Neuron (in vitro differentiated cells): ENCODE data around the gene CSAG1.
"Not testable (repeated sequence)": the region's sequence is repeated elsewhere in the genome, so short reads cannot be mapped to it uniquely, and the experiment has no call there.

Source experiments
- H2AFZ ChIP-seq: one replicate; pipeline ENCODE4 v1.6.1; 2013; ENCODE audit warnings: low read depth, mild to moderate bottlenecking, inconsistent platforms, low read length, moderate library complexity
- H3K27me3 ChIP-seq: one replicate; pipeline ENCODE4 v1.6.1; 2013; ENCODE audit warnings: low read length; ENCODE audit not compliant: insufficient read depth
- H3K36me3 ChIP-seq: one replicate; pipeline ENCODE4 v1.6.1; 2013; ENCODE audit warnings: low read length; ENCODE audit not compliant: insufficient read depth
- H3K4me1 ChIP-seq: one replicate; pipeline ENCODE4 v1.6.1; 2013; ENCODE audit warnings: low read length; ENCODE audit not compliant: insufficient read depth
- H3K4me3 ChIP-seq: 2 replicates; pipeline ENCODE4 v1.5.1; 2013; ENCODE audit warnings: mild to moderate bottlenecking, low read length, moderate library complexity
- H3K9me3 ChIP-seq: one replicate; pipeline ENCODE4 v1.6.1; 2013; ENCODE audit warnings: low read length

CSAG1 gene

DNA sequence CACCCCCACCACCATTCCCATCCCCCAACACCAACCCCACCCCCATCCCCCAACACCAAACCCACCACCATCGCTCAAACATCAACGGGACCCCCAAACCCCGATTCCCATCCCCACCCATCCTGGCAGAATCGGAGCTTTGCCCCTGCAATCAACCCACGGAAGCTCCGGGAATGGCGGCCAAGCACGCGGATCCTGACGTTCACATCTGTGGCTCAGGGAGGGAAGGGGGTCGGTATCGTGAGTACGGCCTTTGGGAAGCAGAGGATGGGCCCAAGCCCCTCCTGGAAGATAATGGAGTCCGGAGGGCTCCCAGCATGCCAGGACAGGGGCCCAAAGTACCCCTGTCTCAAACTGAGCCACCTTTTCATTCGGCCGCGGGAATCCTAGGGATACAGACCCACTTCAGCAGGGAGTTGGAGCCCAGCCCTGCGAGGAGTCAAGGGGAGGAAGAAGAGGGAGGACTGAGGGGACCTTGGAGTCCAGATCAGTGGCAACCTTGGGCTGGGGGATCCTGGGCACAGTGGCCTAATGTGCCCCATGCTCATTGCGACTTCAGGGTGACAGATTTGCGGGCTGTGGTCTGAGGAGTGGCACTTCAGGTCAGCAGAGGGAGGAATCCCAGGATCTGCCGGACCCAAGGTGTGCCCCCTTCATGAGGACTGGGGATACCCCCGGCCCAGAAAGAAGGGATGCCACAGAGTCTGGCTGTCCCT lies 780 bp upstream of the CSAG1 start:
- H3K36me3 ChIP-seq, H3K4me1 ChIP-seq, H3K4me3 ChIP-seq, H3K9me3 ChIP-seq, H2AFZ ChIP-seq: not testable (repeated sequence)
- peaks cover 16% of the 10 kb centered on the region for H3K27me3 ChIP-seq

DNA sequence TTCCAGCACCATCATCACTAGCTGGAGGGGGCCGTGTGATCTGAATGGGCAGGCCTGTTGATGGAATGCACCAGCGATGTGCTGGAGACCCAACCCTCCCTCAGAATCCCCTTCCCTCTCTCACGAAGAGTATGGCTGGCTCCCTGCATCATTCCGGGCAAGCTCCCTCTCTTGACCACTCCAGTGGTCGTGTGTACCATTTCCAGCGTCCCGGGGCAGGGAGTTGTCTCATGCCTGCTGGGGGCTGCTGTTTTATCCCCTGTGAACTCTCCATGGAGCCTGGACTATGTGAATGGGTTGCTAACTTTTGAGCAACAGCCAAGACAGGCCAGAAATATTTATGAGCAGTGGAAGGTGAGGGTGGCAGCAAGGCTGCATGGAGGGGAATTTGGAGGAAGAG lies 8.1 kb downstream of the CSAG1 start:
- Histone ChIP-seq H2AFZ (no peak overlapping the region), H3K4me3 (no peak overlapping the region), H3K4me1 (no peaks in the 10 kb centered on the region), H3K9me3 (no peaks in the 10 kb centered on the region), H3K27me3 (peaks cover 4% of the 10 kb centered on the region), H3K36me3 (no peaks in the 10 kb centered on the region)

DNA sequence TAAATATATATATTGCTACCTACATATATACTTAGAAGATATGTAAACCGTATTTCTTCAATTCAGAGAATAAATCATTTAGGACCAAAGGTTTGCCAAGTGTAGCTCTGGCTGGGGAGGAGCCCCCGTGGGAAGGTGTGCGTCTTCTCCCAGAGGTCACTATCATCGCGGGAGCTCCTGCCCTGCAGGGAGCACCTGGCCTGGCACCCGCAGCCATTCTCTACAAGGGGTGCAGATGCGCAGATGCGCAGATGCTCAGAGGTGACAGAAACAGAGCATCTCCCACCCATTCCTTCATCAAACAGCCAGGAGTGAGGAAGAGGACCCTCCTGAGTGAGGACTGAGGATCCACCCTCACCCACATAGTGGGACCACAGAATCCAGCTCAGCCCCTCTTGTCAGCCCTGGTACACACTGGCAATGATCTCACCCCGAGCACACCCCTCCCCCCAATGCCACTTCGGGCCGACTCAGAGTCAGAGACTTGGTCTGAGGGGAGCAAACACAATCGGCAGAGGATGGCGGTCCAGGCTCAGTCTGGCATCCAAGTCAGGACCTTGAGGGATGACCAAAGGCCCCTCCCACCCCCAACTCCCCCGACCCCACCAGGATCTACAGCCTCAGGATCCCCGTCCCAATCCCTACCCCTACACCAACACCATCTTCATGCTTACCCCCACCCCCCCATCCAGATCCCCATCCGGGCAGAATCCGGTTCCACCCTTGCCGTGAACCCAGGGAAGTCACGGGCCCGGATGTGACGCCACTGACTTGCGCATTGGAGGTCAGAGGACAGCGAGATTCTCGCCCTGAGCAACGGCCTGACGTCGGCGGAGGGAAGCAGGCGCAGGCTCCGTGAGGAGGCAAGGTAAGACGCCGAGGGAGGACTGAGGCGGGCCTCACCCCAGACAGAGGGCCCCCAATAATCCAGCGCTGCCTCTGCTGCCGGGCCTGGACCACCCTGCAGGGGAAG lies 19.4 kb downstream of the CSAG1 start, which contains the start of gene MAGEA2B:
Gene MAGEA2B (plus strand): TSS at position 814 of the 973 bp plus-strand sequence. CDS start 2,479 bp downstream, outside the sequence.
- not testable (repeated sequence) for H3K4me3 ChIP-seq, H2AFZ ChIP-seq, H3K9me3 ChIP-seq, H3K36me3 ChIP-seq, H3K4me1 ChIP-seq, H3K27me3 ChIP-seq

GRCh38 chrX:152713195-152713594 lies 20.3 kb downstream of the CSAG1 start:
- H3K36me3 ChIP-seq, H3K4me1 ChIP-seq, H3K9me3 ChIP-seq, H3K27me3 ChIP-seq, H2AFZ ChIP-seq, H3K4me3 ChIP-seq: not testable (repeated sequence)

GRCh38 chrX:152709173-152709572 lies 24.3 kb downstream of the CSAG1 start, which contains the start of gene CSAG2:
TSS of gene CSAG2 (minus strand) at chrX:152709273. CDS start at chrX:152709112, 161 bp downstream.
- not testable (repeated sequence) for H3K9me3 ChIP-seq, H2AFZ ChIP-seq, H3K4me1 ChIP-seq, H3K36me3 ChIP-seq, H3K4me3 ChIP-seq, H3K27me3 ChIP-seq

GRCh38 chrX:152706500-152706899 lies 27.0 kb downstream of the CSAG1 start:
- not testable (repeated sequence) for H3K9me3 ChIP-seq, H3K4me3 ChIP-seq, H3K27me3 ChIP-seq, H3K4me1 ChIP-seq, H2AFZ ChIP-seq, H3K36me3 ChIP-seq

- H3K9me3 ChIP-seq, H3K27me3 ChIP-seq, H2AFZ ChIP-seq, H3K4me3 ChIP-seq, H3K36me3 ChIP-seq, H3K4me1 ChIP-seq: not testable (repeated sequence)
These were observed 33.1 kb downstream of the CSAG1 start for GRCh38 chrX:152700390-152700789.

DNA sequence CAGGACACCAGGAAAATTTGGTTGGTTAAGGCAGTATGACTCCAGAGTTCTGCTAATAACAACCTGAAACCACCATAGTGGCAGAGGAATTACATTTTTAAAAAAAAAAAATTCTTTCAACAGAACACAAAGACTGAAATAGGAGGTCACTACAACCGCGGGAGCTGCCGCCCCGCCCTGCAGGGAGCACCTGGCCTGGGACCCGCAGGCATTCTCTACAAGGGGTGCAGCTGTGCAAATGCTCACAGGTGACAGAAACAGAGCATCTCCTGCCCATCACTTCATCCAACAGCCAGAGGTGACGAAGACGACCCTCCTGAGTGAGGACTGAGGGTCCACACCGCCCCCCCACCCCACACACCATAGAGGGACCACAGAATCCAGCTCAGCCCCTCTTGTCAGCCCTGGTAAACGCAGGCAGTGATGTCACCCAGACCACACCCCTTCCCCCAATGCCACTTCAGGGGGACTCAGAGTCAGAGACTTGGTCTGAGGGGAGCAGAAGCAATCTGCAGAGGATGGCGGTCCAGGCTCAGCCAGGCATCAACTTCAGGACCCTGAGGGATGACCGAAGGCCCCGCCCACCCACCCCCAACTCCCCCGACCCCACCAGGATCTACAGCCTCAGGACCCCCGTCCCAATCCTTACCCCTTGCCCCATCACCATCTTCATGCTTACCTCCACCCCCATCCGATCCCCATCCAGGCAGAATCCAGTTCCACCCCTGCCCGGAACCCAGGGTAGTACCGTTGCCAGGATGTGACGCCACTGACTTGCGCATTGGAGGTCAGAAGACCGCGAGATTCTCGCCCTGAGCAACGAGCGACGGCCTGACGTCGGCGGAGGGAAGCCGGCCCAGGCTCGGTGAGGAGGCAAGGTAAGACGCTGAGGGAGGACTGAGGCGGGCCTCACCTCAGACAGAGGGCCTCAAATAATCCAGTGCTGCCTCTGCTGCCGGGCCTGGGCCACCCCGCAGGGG lies 35.3 kb downstream of the CSAG1 start, which contains the start of gene MAGEA3:
Gene MAGEA3 (plus strand): TSS at position 843 of the 980 bp plus-strand sequence. CDS start 2,039 bp downstream, outside the sequence.
- H3K4me3 ChIP-seq, H2AFZ ChIP-seq, H3K9me3 ChIP-seq, H3K36me3 ChIP-seq, H3K4me1 ChIP-seq, H3K27me3 ChIP-seq: not testable (repeated sequence)

GRCh38 chrX:152681012-152681411 lies 52.5 kb downstream of the CSAG1 start:
- not testable (repeated sequence) for H3K27me3 ChIP-seq, H2AFZ ChIP-seq, H3K4me1 ChIP-seq, H3K36me3 ChIP-seq, H3K9me3 ChIP-seq, H3K4me3 ChIP-seq
